Gastroesophageal sphincter (tissue), 3 donors: ENCODE measurements around the gene FOXO6.

Experiments
- CTCF ChIP-seq, 4 experiments: fragments of 200-600 bp in 2 of 4; fragments of 450-650 bp in 2 of 4; sonication (generic) in 1 of 4; IDR thresholded peaks; one replicate each; pipeline ENCODE4 v1.5.1; 2017 to 2019; ENCODE audit warnings: antibody characterized with exemption in 4 of 4, mild to moderate bottlenecking in 2 of 4, moderate library complexity in 2 of 4
- EP300 ChIP-seq: sonication (generic); formaldehyde crosslinking; IDR thresholded peaks from one replicate; pipeline ENCODE4 v1.6.1; 2017; ENCODE audit warnings: antibody characterized with exemption, mild to moderate bottlenecking
- POLR2AphosphoS5 ChIP-seq: sonication (generic); formaldehyde crosslinking; IDR thresholded peaks from one replicate; pipeline ENCODE4 v1.6.1; 2017; ENCODE audit warnings: antibody characterized with exemption

- TF ChIP-seq POLR2AphosphoS5 (no peak), CTCF (IDR thresholded peaks at IDR 0.05) (no peak), EP300 (no peak)
Measured at GRCh38 chr1:41345434-41346075, 15.7 kb upstream of the FOXO6 start.
